GM12878 (cell line): ENCODE results near the gene CDON. TPM values are rescaled to one million over a fixed set of nuclear protein-coding genes. Genes with fewer than 3 reads are reported as not detected.

ENCODE experiments used
- ATAC-seq: fragments of 200-7000 bp; cut with Tn5 transposase; 3 replicates; pipeline ENCODE4 v1.9.1; 2020; ENCODE audit warnings: mild to moderate bottlenecking, moderate library complexity
- BruUV-seq: library from RNA; stranded (reverse); fragments of 400-500 nt; replicated peaks from 2 replicates; lab custom pipeline; 2021; lab: Mats Ljungman, UMichigan
- CTCF ChIA-PET: fragments of 300-600 bp; sonication (Branson Sonifier 250); formaldehyde crosslinking; extraction: SDS; loops from one replicate; lab custom pipeline; 2021; ENCODE audit warnings: inconsistent platforms; lab: Yijun Ruan, JAX
- POLR2A ChIA-PET: fragments of 350-600 bp; formaldehyde crosslinking; extraction: SDS; loops from one replicate; lab custom pipeline; 2021; ENCODE audit warnings: inconsistent platforms; lab: Charles Lee
- RAD21 ChIA-PET: fragments of 300-600 bp; sonication (Branson Sonifier 250); formaldehyde crosslinking; loops from one replicate; lab custom pipeline; 2023; ENCODE audit warnings: antibody characterized with exemption; ENCODE audit not compliant: unreplicated experiment; lab: Charles Lee
- SMC1A ChIA-PET: fragments of 300-600 bp; sonication (Branson Sonifier 250); formaldehyde crosslinking; loops from one replicate; lab custom pipeline; 2023; ENCODE audit not compliant: unreplicated experiment, uncharacterized antibody; lab: Charles Lee
- DNase-seq: peaks from one replicate; pipeline ENCODE4 v3.0.0-alpha.2; 2011; ENCODE audit warnings: low read depth, low spot score
- FAIRE-seq: peaks from 3 replicates; lab custom pipeline; 2011; peaks lifted over from hg19 to GRCh38; lab: Jason Lieb, UNC
- H2AFZ ChIP-seq: 2 replicates; pipeline ENCODE4 v1.6.0; 2011; ENCODE audit warnings: low read depth, low read length, control low read depth; ENCODE audit not compliant: control insufficient read depth
- H3K27ac ChIP-seq: 2 replicates; pipeline ENCODE4 v1.5.1; 2011; ENCODE audit warnings: control low read depth; ENCODE audit not compliant: control insufficient read depth, insufficient read depth
- H3K27me3 ChIP-seq, 2 experiments: replicated peaks in 1 of 2; 2 replicates each; pipeline versions ENCODE4 v1.6.0 to v1.6.1; 2011; ENCODE audit warnings: low read length in 1 of 2; ENCODE audit not compliant: control insufficient read depth in 2 of 2, insufficient read depth in 2 of 2
- H3K36me3 ChIP-seq, 2 experiments: 2 replicates each; pipeline ENCODE4 v1.5.1; 2011; ENCODE audit warnings: low read length in 1 of 2; ENCODE audit not compliant: control insufficient read depth in 2 of 2, insufficient read depth in 2 of 2
- H3K4me1 ChIP-seq: 2 replicates; pipeline ENCODE4 v1.6.1; 2011; ENCODE audit warnings: mild to moderate bottlenecking, low read length, moderate library complexity, mixed read lengths; ENCODE audit not compliant: control insufficient read depth, insufficient read depth
- H3K4me2 ChIP-seq: 2 replicates; pipeline ENCODE4 v1.6.0; 2011; ENCODE audit warnings: control low read depth; ENCODE audit not compliant: control insufficient read depth, insufficient read depth
- H3K4me3 ChIP-seq: fragments of 200-600 bp; sonication (generic); 2 replicates; pipeline ENCODE4 v1.5.1; 2016
- H3K79me2 ChIP-seq: 2 replicates; pipeline ENCODE4 v1.6.0; 2011; ENCODE audit warnings: low read length; ENCODE audit not compliant: control insufficient read depth, insufficient read depth
- H3K9ac ChIP-seq: 2 replicates; pipeline ENCODE4 v1.8.0; 2011; ENCODE audit warnings: low read length, control low read depth, mixed read lengths; ENCODE audit not compliant: control insufficient read depth, insufficient read depth
- H3K9me3 ChIP-seq: replicated peaks from 3 replicates; pipeline ENCODE4 v1.5.1; 2011; ENCODE audit warnings: mild to moderate bottlenecking, low read length; ENCODE audit not compliant: control insufficient read depth, insufficient read depth
- H4K20me1 ChIP-seq: 2 replicates; pipeline ENCODE4 v1.6.0; 2011; ENCODE audit not compliant: control insufficient read depth, insufficient read depth
- ATF2 ChIP-seq: IDR thresholded peaks from 2 replicates; pipeline ENCODE4 v1.6.1; 2012; ENCODE audit warnings: low read length, inconsistent platforms
- E2F4 ChIP-seq: IDR thresholded peaks from 2 replicates; pipeline ENCODE4 v1.6.1; 2012; ENCODE audit warnings: low read depth, low read length, improper control_type of control experiment
- FOS ChIP-seq: IDR thresholded peaks from 3 replicates; pipeline ENCODE4 v1.6.1; 2011; ENCODE audit warnings: borderline replicate concordance; ENCODE audit not compliant: insufficient read length; ENCODE audit errors: extremely low read depth
- MLLT1 ChIP-seq: fragments of 450-650 bp; IDR thresholded peaks from 2 replicates; pipeline ENCODE4 v1.6.1; 2016; ENCODE audit warnings: mild to moderate bottlenecking
- NR2C1 ChIP-seq: fragments of 450-650 bp; IDR thresholded peaks from 2 replicates; pipeline ENCODE4 v1.6.1; 2017; ENCODE audit warnings: antibody characterized with exemption, mild to moderate bottlenecking, moderate library complexity
- NR2C2 ChIP-seq: IDR thresholded peaks from 2 replicates; pipeline ENCODE4 v1.6.1; 2011; ENCODE audit warnings: borderline replicate concordance, low read depth; ENCODE audit not compliant: control insufficient read depth, insufficient read length
- PAX5 ChIP-seq: IDR thresholded peaks from 2 replicates; pipeline ENCODE4 v1.6.1; 2011; ENCODE audit warnings: low read depth, low read length, borderline replicate concordance
- PBX3 ChIP-seq: IDR thresholded peaks from 2 replicates; pipeline ENCODE4 v1.6.1; 2011; ENCODE audit warnings: mild to moderate bottlenecking, low read depth, low read length, moderate library complexity; ENCODE audit not compliant: insufficient replicate concordance
- SIX5 ChIP-seq: IDR thresholded peaks from 2 replicates; pipeline ENCODE4 v1.6.1; 2011; ENCODE audit warnings: mild to moderate bottlenecking, low read depth, low read length, moderate library complexity; ENCODE audit not compliant: severe bottlenecking
- SMAD1 ChIP-seq: fragments of 450-650 bp; IDR thresholded peaks from 2 replicates; pipeline ENCODE4 v1.6.1; 2018; ENCODE audit warnings: mild to moderate bottlenecking, low read depth; ENCODE audit not compliant: partially characterized antibody
- TBL1XR1 ChIP-seq: IDR thresholded peaks from 2 replicates; pipeline ENCODE4 v1.6.1; 2012; ENCODE audit warnings: low read depth, low read length, improper control_type of control experiment
- TCF12 ChIP-seq: IDR thresholded peaks from 2 replicates; pipeline ENCODE4 v1.6.1; 2011; ENCODE audit warnings: low read depth, mild to moderate bottlenecking, low read length
- TCF3 ChIP-seq: IDR thresholded peaks from 2 replicates; pipeline ENCODE4 v1.6.1; 2012; ENCODE audit warnings: low read depth, mild to moderate bottlenecking, low read length, borderline replicate concordance; ENCODE audit not compliant: insufficient read depth
- YBX1 ChIP-seq: fragments of 450-650 bp; IDR thresholded peaks from 2 replicates; pipeline ENCODE4 v1.6.1; 2016; ENCODE audit warnings: antibody characterized with exemption
- ZNF24 ChIP-seq: fragments of 450-650 bp; IDR thresholded peaks from 2 replicates; pipeline ENCODE4 v1.6.1; 2017; ENCODE audit warnings: antibody characterized with exemption, mild to moderate bottlenecking
- WGBS: methylation state at CpG from one replicate; pipeline ENCODE4 v1.1.6; 2016; ENCODE audit warnings: low lambda C conversion rate; ENCODE audit not compliant: insufficient replicate concordance, insufficient coverage; ENCODE audit errors: missing lambda C conversion rate; 5-methylcytosine and 5-hydroxymethylcytosine counted together
- in situ Hi-C: fragments of 300-500 bp; cut with MboI; formaldehyde crosslinking; loops from 9 replicates; pipeline ENCODE4 v1.14.3; 2018; ENCODE audit warnings: mixed read lengths
- intact Hi-C: fragments of 100-400 bp; cut with micrococcal nuclease; formaldehyde crosslinking; loops from one replicate; pipeline ENCODE4 v1.14.2; 2022; ENCODE audit not compliant: unreplicated experiment
- polyA plus RNA-seq, 11 experiments: library from polyadenylated mRNA; depleted of rRNA in 4 of 11; unstranded in 6 of 11; stranded (reverse) in 5 of 11; fragments of >200 nt; fragmentation: Nextera tagmentation in 4 of 11; fragmentation: Illumina TruSeq in 1 of 11; extraction: Ambion mirVana in 4 of 11; extraction: Trizol in 1 of 11; gene quantifications; 1 replicate in 1 of 11; 2 replicates in 10 of 11; pipeline versions ENCODE4 v1.2.1 to v1.2.3, GENCODE V29; 2011 to 2016; ENCODE audit warnings: inconsistent platforms in 2 of 11, missing spikeins in 2 of 11, low read depth in 1 of 11
- total RNA-seq, 4 experiments: library from RNA; depleted of rRNA in 3 of 4; stranded (reverse); fragments of >200 nt in 3 of 4; fragmentation: Illumina TruSeq in 1 of 4; extraction: Trizol in 1 of 4; gene quantifications; 2 replicates each; pipeline versions ENCODE4 v1.2.1 to v1.2.3, GENCODE V29; 2013 to 2021

The CDON gene
- total and polyA plus RNA-seq, 10 of the 15 experiments (the other 5 are each of a cell fraction or from before 2014, with no cell fraction given) = 0.07 to 4.2 (median 0.36) TPM

- H3K27me3 ChIP-seq = no peaks in the 10 kb centered on the region; a peak in 1 of 4 replicates
- no peak overlapping the region for H3K9ac ChIP-seq
- H3K4me3 ChIP-seq = no peak overlapping the region
- H2AFZ ChIP-seq = no peak overlapping the region
- in situ Hi-C loops = no loop called here
- no peak overlapping the region for H3K4me2 ChIP-seq
- TF ChIP-seq PBX3 = no peak
- no peak for TF ChIP-seq YBX1
- TF ChIP-seq ATF2 = no peak
- no peak for TF ChIP-seq NR2C2
- TF ChIP-seq FOS = no peak
- no peak for TF ChIP-seq TCF12
- no peak for TF ChIP-seq SIX5
- no peak for TF ChIP-seq SMAD1
- no peak for TF ChIP-seq ZNF24
- TF ChIP-seq TCF3 = no peak
- TF ChIP-seq TBL1XR1 = no peak
- no peak for TF ChIP-seq E2F4
- no peak for TF ChIP-seq PAX5
- TF ChIP-seq NR2C1 = no peak
- no peak for TF ChIP-seq MLLT1
- H3K4me1 ChIP-seq = no peaks in the 10 kb centered on the region
- no peaks in the 10 kb centered on the region for H4K20me1 ChIP-seq
- RAD21 ChIA-PET = no interaction called here
- SMC1A ChIA-PET = interaction anchor here (1.1 to 1.7 kb wide), 4 partner anchors 9 to 83 kb away, joined by 3 to 4 read pairs (median 3); no protein-coding TSS in a partner anchor
- H3K9me3 ChIP-seq = no peaks in the 10 kb centered on the region
- intact Hi-C loops = no loop called here
- BruUV-seq = no TSS peak
- WGBS = 94% methylated on average over 1 of the region's 1 CpG
- H3K27ac ChIP-seq = no peak overlapping the region
- ATAC-seq (no peak), DNase-seq (no peak), FAIRE-seq (no peak)
- POLR2A ChIA-PET = interaction anchor here (0.9 kb wide), 1 partner anchor 13 kb away, joined by 3 read pairs; no protein-coding TSS in a partner anchor
- H3K79me2 ChIP-seq = no peaks in the 10 kb centered on the region
- no peaks in the 10 kb centered on the region for H3K36me3 ChIP-seq
- CTCF ChIA-PET = interaction anchor here (0.5 to 1.2 kb wide), 2 partner anchors 282 to 1022 kb away, joined by 3 to 4 read pairs; no protein-coding TSS in a partner anchor
These were observed 36.8 kb downstream of the CDON start for GRCh38 chr11:126025822-126026221.
